Esophagus squamous epithelium (tissue), 4 donors: Measurements from ENCODE around the gene KISS1.

Experiments used
- POLR2A ChIP-seq, 4 donors: fragments of 450-650 bp; IDR thresholded peaks; one replicate each; pipeline ENCODE4 v1.6.1; 2017; ENCODE audit warnings: antibody characterized with exemption in 4 of 4, mild to moderate bottlenecking in 4 of 4, moderate library complexity in 3 of 4
- TF ChIP-seq, protein P1 (sequence below), 6 experiments: fragments of 450-650 bp in 4 of 6; fragments of 200-600 bp in 2 of 6; sonication (generic) in 2 of 6; IDR thresholded peaks; one replicate each; pipeline ENCODE4 v1.5.1; 2016 to 2019; ENCODE audit warnings: antibody characterized with exemption in 6 of 6, mild to moderate bottlenecking in 4 of 6, moderate library complexity in 4 of 6

DNA sequence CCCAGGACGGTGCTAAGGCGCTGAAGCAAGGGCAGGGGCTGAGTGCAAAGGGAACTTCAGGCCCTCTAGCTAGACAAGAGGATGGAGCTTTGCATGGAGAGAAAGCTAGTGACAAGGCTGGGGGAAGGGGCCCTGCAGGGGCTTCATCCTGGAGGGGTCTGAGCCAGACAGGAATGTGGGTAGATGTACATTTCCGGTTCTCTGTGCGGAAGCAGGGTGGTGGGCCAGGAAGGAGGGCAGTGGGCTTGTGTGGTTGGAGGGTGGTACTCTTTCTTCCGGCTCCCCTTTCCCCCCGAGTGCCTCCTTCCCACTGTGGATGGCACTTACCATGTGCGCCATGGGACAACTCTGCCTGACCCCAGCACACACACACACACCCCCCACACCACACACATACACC lies 1.5 kb downstream of the KISS1 start:
- TF ChIP-seq, protein P1, sequence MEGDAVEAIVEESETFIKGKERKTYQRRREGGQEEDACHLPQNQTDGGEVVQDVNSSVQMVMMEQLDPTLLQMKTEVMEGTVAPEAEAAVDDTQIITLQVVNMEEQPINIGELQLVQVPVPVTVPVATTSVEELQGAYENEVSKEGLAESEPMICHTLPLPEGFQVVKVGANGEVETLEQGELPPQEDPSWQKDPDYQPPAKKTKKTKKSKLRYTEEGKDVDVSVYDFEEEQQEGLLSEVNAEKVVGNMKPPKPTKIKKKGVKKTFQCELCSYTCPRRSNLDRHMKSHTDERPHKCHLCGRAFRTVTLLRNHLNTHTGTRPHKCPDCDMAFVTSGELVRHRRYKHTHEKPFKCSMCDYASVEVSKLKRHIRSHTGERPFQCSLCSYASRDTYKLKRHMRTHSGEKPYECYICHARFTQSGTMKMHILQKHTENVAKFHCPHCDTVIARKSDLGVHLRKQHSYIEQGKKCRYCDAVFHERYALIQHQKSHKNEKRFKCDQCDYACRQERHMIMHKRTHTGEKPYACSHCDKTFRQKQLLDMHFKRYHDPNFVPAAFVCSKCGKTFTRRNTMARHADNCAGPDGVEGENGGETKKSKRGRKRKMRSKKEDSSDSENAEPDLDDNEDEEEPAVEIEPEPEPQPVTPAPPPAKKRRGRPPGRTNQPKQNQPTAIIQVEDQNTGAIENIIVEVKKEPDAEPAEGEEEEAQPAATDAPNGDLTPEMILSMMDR (IDR thresholded peaks at IDR 0.05): no peak
- TF ChIP-seq POLR2A (IDR thresholded peaks at IDR 0.05): no peak
